ENCODE data around the gene ITM2B.

DNA sequence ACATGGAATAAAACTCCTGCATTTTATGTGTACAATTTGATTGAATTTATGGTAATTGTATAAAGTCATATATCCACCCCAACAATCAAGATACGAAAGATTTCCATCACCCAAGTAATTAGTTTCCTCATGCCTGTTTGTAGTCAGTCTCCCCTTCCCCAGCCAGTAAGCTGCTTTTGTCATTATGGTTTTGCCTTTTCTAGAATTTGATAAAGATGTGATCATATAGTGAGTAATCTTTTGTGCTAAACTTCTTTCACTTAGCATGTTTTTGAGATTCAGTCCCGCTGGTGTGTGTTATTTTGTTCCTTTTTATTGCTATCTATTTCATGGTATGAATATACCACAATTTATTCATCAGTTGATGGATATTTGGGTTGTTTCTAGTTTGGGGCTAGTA lies 16.0 kb downstream of the ITM2B start:
- TF ChIP-seq CREB1 (CRISPR knock-in tag; IDR thresholded peaks at IDR 0.05; ENCODE audit: low read depth), result no peak
- TF ChIP-seq, protein P1, sequence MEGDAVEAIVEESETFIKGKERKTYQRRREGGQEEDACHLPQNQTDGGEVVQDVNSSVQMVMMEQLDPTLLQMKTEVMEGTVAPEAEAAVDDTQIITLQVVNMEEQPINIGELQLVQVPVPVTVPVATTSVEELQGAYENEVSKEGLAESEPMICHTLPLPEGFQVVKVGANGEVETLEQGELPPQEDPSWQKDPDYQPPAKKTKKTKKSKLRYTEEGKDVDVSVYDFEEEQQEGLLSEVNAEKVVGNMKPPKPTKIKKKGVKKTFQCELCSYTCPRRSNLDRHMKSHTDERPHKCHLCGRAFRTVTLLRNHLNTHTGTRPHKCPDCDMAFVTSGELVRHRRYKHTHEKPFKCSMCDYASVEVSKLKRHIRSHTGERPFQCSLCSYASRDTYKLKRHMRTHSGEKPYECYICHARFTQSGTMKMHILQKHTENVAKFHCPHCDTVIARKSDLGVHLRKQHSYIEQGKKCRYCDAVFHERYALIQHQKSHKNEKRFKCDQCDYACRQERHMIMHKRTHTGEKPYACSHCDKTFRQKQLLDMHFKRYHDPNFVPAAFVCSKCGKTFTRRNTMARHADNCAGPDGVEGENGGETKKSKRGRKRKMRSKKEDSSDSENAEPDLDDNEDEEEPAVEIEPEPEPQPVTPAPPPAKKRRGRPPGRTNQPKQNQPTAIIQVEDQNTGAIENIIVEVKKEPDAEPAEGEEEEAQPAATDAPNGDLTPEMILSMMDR (conservative IDR thresholded peaks at IDR 0.05; ENCODE audit: low read depth in 2 of 2), result no peak
- TF ChIP-seq REST (IDR thresholded peaks at IDR 0.05; ENCODE audit: unreplicated experiment), result no peak
- TF ChIP-seq STAT1 (IDR thresholded peaks at IDR 0.05; ENCODE audit: unreplicated experiment), result no peak

Measured in GM23338 (cell line).